Activated T-cell treated with anti-CD3 and anti-CD28 coated beads, Interleukin-2, amount 50 U/mL, for 24 hours (primary cell): Measurements from ENCODE around the gene TMEM235.

Experiments used
- DNase-seq: peaks from one replicate; pipeline ENCODE4 v3.0.0-alpha.2; 2020
- H3K27ac Mint-ChIP-seq: 2 replicates; pipeline ENCODE4 v1.8.0; 2020; ENCODE audit warnings: mild to moderate bottlenecking, mixed read lengths
- H3K27me3 Mint-ChIP-seq: 2 replicates; pipeline ENCODE4 v1.8.0; 2020; ENCODE audit warnings: mixed read lengths
- H3K36me3 Mint-ChIP-seq: 2 replicates; pipeline ENCODE4 v1.8.0; 2020; ENCODE audit warnings: low read depth, mixed read lengths
- H3K4me1 Mint-ChIP-seq: 2 replicates; pipeline ENCODE4 v1.8.0; 2020; ENCODE audit warnings: low read depth, mixed read lengths
- H3K4me3 Mint-ChIP-seq: 2 replicates; pipeline ENCODE4 v1.8.0; 2020; ENCODE audit warnings: mild to moderate bottlenecking, moderate library complexity, mixed read lengths
- H3K9me3 Mint-ChIP-seq: 2 replicates; pipeline ENCODE4 v1.8.0; 2020; ENCODE audit warnings: mixed read lengths

Gene TMEM235

GRCh38 chr17:78206298-78206697, 25.1 kb upstream of the TMEM235 start:
- H3K9me3 Mint-ChIP-seq, result no peaks in the 10 kb centered on the region
- H3K27me3 Mint-ChIP-seq, result no peaks in the 10 kb centered on the region
- peaks cover 18% of the 10 kb centered on the region for H3K36me3 Mint-ChIP-seq
- H3K27ac Mint-ChIP-seq, result no peak overlapping the region
- no peak for DNase-seq
- no peak overlapping the region for H3K4me3 Mint-ChIP-seq
- H3K4me1 Mint-ChIP-seq, result no peaks in the 10 kb centered on the region

- Mint-ChIP-seq H3K4me1 (no peaks in the 10 kb centered on the region), H3K36me3 (peaks cover 18% of the 10 kb centered on the region)
- no peak for DNase-seq
Measured at GRCh38 chr17:78208486-78208885, 22.9 kb upstream of the TMEM235 start.

GRCh38 chr17:78210111-78210510, 21.3 kb upstream of the TMEM235 start:
- H3K36me3 Mint-ChIP-seq, result peaks cover 20% of the 10 kb centered on the region
- peaks cover 6% of the 10 kb centered on the region for H3K4me1 Mint-ChIP-seq
- no peak overlapping the region for H3K27ac Mint-ChIP-seq
- no peaks in the 10 kb centered on the region for H3K9me3 Mint-ChIP-seq
- DNase-seq, result no peak
- no peaks in the 10 kb centered on the region for H3K27me3 Mint-ChIP-seq
- no peak overlapping the region for H3K4me3 Mint-ChIP-seq

More at GRCh38 chr17:78208486-78208885, 22.9 kb upstream of the TMEM235 start:
- Mint-ChIP-seq H3K27ac (no peak overlapping the region), H3K27me3 (no peaks in the 10 kb centered on the region), H3K9me3 (no peaks in the 10 kb centered on the region), H3K4me3 (no peak overlapping the region)

- Mint-ChIP-seq H3K27ac (no peak overlapping the region), H3K4me1 (peaks cover 11% of the 10 kb centered on the region), H3K9me3 (no peaks in the 10 kb centered on the region), H3K27me3 (no peaks in the 10 kb centered on the region), H3K4me3 (no peak overlapping the region), H3K36me3 (peaks cover 19% of the 10 kb centered on the region)
- DNase-seq, result no peak
Measured at GRCh38 chr17:78211032-78211431, 20.4 kb upstream of the TMEM235 start.

- peak within 1 kb of the TSS; percentile 90 for H3K27ac Mint-ChIP-seq
- no peaks in the 10 kb centered on the region for H3K9me3 Mint-ChIP-seq
- no peaks in the 10 kb centered on the region for H3K27me3 Mint-ChIP-seq
- peaks cover 33% of the 10 kb centered on the region for H3K36me3 Mint-ChIP-seq
- H3K4me3 Mint-ChIP-seq, result peak within 1 kb of the TSS; percentile 95
- DNase-seq, result peak; percentile 94
- peaks cover 12% of the 10 kb centered on the region for H3K4me1 Mint-ChIP-seq
Measured at GRCh38 chr17:78214016-78214705, 17.3 kb upstream of the TMEM235 start, which contains the start of gene BIRC5. BIRC5 (plus strand) TSS chr17:78214253; CDS start chr17:78214317, 64 bp downstream.

GRCh38 chr17:78214706-78215061, 16.7 kb upstream of the TMEM235 start:
- no peak for DNase-seq
- no peaks in the 10 kb centered on the region for H3K9me3 Mint-ChIP-seq
- peaks cover 12% of the 10 kb centered on the region for H3K4me1 Mint-ChIP-seq
- H3K36me3 Mint-ChIP-seq, result peaks cover 38% of the 10 kb centered on the region
- H3K27me3 Mint-ChIP-seq, result no peaks in the 10 kb centered on the region
- H3K27ac Mint-ChIP-seq, result peak overlapping the region; percentile 90
- peak overlapping the region; percentile 95 for H3K4me3 Mint-ChIP-seq

DNA sequence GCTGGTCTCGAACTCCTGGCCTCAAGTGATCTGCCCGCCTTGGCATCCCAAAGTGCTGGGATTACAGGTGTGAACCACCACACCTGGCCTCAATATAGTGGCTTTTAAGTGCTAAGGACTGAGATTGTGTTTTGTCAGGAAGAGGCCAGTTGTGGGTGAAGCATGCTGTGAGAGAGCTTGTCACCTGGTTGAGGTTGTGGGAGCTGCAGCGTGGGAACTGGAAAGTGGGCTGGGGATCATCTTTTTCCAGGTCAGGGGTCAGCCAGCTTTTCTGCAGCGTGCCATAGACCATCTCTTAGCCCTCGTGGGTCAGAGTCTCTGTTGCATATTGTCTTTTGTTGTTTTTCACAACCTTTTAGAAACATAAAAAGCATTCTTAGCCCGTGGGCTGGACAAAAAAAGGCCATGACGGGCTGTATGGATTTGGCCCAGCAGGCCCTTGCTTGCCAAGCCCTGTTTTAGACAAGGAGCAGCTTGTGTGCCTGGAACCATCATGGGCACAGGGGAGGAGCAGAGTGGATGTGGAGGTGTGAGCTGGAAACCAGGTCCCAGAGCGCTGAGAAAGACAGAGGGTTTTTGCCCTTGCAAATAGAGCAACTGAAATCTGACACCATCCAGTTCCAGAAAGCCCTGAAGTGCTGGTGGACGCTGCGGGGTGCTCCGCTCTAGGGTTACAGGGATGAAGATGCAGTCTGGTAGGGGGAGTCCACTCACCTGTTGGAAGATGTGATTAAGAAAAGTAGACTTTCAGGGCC, 11.9 kb upstream of the TMEM235 start:
- Mint-ChIP-seq H3K27me3 (no peaks in the 10 kb centered on the region), H3K4me3 (no peak overlapping the region), H3K9me3 (no peaks in the 10 kb centered on the region), H3K4me1 (peaks cover 9% of the 10 kb centered on the region), H3K27ac (no peak overlapping the region), H3K36me3 (peaks cover 75% of the 10 kb centered on the region)
- DNase-seq, result no peak

- H3K27me3 Mint-ChIP-seq, result peaks cover 5% of the 10 kb centered on the region
- peaks cover 62% of the 10 kb centered on the region for H3K36me3 Mint-ChIP-seq
- H3K9me3 Mint-ChIP-seq, result no peaks in the 10 kb centered on the region
- H3K4me3 Mint-ChIP-seq, result no peak overlapping the region
- H3K27ac Mint-ChIP-seq, result no peak overlapping the region
- DNase-seq, result no peak
- H3K4me1 Mint-ChIP-seq, result peaks cover 8% of the 10 kb centered on the region
Measured at GRCh38 chr17:78223061-78223460, 8.4 kb upstream of the TMEM235 start.

DNA sequence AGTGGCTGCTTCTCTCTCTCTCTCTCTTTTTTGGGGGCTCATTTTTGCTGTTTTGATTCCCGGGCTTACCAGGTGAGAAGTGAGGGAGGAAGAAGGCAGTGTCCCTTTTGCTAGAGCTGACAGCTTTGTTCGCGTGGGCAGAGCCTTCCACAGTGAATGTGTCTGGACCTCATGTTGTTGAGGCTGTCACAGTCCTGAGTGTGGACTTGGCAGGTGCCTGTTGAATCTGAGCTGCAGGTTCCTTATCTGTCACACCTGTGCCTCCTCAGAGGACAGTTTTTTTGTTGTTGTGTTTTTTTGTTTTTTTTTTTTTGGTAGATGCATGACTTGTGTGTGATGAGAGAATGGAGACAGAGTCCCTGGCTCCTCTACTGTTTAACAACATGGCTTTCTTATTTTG, 7.7 kb upstream of the TMEM235 start:
- no peak overlapping the region for H3K4me3 Mint-ChIP-seq
- no peaks in the 10 kb centered on the region for H3K9me3 Mint-ChIP-seq
- H3K27me3 Mint-ChIP-seq, result peaks cover 12% of the 10 kb centered on the region
- no peak for DNase-seq
- H3K27ac Mint-ChIP-seq, result peak overlapping the region; percentile 41
- peaks cover 8% of the 10 kb centered on the region for H3K4me1 Mint-ChIP-seq
- peaks cover 59% of the 10 kb centered on the region for H3K36me3 Mint-ChIP-seq

DNA sequence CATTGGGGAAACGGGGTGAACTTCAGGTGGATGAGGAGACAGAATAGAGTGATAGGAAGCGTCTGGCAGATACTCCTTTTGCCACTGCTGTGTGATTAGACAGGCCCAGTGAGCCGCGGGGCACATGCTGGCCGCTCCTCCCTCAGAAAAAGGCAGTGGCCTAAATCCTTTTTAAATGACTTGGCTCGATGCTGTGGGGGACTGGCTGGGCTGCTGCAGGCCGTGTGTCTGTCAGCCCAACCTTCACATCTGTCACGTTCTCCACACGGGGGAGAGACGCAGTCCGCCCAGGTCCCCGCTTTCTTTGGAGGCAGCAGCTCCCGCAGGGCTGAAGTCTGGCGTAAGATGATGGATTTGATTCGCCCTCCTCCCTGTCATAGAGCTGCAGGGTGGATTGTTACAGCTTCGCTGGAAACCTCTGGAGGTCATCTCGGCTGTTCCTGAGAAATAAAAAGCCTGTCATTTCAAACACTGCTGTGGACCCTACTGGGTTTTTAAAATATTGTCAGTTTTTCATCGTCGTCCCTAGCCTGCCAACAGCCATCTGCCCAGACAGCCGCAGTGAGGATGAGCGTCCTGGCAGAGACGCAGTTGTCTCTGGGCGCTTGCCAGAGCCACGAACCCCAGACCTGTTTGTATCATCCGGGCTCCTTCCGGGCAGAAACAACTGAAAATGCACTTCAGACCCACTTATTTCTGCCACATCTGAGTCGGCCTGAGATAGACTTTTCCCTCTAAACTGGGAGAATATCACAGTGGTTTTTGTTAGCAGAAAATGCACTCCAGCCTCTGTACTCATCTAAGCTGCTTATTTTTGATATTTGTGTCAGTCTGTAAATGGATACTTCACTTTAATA, 7.0 kb upstream of the TMEM235 start:
- Mint-ChIP-seq H3K9me3 (no peaks in the 10 kb centered on the region), H3K4me1 (peaks cover 8% of the 10 kb centered on the region), H3K36me3 (peaks cover 52% of the 10 kb centered on the region), H3K27ac (no peak overlapping the region), H3K27me3 (peaks cover 12% of the 10 kb centered on the region), H3K4me3 (no peak overlapping the region)
- DNase-seq, result no peak

DNA sequence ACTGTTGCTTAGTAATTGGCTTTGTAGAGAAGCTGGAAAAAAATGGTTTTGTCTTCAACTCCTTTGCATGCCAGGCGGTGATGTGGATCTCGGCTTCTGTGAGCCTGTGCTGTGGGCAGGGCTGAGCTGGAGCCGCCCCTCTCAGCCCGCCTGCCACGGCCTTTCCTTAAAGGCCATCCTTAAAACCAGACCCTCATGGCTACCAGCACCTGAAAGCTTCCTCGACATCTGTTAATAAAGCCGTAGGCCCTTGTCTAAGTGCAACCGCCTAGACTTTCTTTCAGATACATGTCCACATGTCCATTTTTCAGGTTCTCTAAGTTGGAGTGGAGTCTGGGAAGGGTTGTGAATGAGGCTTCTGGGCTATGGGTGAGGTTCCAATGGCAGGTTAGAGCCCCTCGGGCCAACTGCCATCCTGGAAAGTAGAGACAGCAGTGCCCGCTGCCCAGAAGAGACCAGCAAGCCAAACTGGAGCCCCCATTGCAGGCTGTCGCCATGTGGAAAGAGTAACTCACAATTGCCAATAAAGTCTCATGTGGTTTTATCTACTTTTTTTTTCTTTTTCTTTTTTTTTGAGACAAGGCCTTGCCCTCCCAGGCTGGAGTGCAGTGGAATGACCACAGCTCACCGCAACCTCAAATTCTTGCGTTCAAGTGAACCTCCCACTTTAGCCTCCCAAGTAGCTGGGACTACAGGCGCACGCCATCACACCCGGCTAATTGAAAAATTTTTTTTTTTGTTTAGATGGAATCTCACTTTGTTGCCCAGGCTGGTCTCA, 6.2 kb upstream of the TMEM235 start:
- Mint-ChIP-seq H3K36me3 (peaks cover 46% of the 10 kb centered on the region), H3K4me3 (no peak overlapping the region)

DNA sequence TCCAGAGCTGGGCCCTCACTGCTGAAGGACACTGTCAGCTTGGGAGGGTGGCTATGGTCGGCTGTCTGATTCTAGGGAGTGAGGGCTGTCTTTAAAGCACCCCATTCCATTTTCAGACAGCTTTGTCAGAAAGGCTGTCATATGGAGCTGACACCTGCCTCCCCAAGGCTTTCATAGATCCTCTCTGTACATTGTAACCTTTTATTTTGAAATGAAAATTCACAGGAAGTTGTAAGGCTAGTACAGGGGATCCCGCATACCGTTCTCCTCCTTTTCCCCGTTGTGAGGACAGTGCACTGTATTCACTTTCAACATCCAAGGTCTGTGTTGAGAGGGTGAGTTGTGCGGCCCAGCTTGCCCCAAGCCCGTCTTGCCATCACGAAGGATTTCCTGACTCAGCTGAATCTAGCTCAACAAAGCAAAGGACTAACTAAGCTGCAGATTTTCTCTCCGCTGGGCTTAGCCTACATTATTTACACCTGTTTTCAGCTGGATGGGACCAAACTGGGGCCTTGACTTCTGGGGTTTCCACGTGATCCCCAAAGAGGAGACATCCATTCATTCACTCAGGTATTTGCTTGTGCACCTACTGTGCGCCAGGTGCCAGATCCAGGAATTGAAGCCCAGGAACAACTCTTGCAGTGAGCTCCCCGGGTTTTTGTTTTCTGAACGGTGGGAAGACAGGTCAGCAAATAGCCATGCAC, 5.2 kb upstream of the TMEM235 start:
- no peaks in the 10 kb centered on the region for H3K9me3 Mint-ChIP-seq
- no peak overlapping the region for H3K27ac Mint-ChIP-seq
- no peak for DNase-seq
- H3K27me3 Mint-ChIP-seq, result peaks cover 22% of the 10 kb centered on the region
- H3K36me3 Mint-ChIP-seq, result peaks cover 40% of the 10 kb centered on the region
- H3K4me1 Mint-ChIP-seq, result peaks cover 11% of the 10 kb centered on the region
- H3K4me3 Mint-ChIP-seq, result no peak overlapping the region

More for the DNA sequence above, 6.2 kb upstream of the TMEM235 start:
- peaks cover 8% of the 10 kb centered on the region for H3K4me1 Mint-ChIP-seq
- DNase-seq, result no peak
- no peaks in the 10 kb centered on the region for H3K9me3 Mint-ChIP-seq
- H3K27me3 Mint-ChIP-seq, result peaks cover 13% of the 10 kb centered on the region
- no peak overlapping the region for H3K27ac Mint-ChIP-seq

GRCh38 chr17:78226759-78227454, 4.5 kb upstream of the TMEM235 start:
- Mint-ChIP-seq H3K9me3 (no peaks in the 10 kb centered on the region), H3K27me3 (peaks cover 26% of the 10 kb centered on the region), H3K4me1 (peaks cover 11% of the 10 kb centered on the region)

More at GRCh38 chr17:78226759-78227454, 4.5 kb upstream of the TMEM235 start:
- Mint-ChIP-seq H3K36me3 (peaks cover 34% of the 10 kb centered on the region), H3K4me3 (no peak overlapping the region), H3K27ac (no peak overlapping the region)
- DNase-seq, result no peak
